GM19395 (cell line): ENCODE data around the gene PLXNB2.

Experiments used
- ATAC-seq: cut with Tn5 transposase; IDR thresholded peaks from one replicate; pipeline ENCODE4 v1.9.1; 2021; ENCODE audit warnings: mild to moderate bottlenecking, moderate library complexity; ENCODE audit not compliant: unreplicated experiment

PLXNB2 gene

DNA sequence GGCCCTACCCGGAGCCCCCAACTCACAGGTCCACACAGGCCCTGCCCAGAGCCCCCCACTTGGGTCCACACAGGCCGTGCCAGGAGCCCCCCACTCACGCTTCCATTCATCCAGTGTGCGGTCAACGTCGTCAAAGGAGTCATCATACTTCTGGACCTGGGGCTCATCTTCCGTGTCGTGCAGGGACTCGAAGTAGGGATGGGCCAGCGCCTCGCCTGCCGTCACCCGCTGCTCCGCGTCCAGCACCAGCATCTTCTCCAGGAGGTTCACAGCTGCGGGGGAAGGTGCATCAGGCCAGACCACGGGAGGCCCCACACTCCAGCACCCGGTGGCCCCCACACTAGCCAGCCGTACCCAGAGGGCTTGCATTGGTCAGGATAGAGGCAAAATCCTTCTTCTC, 52.3 kb downstream of the PLXNB2 start:
- no peak for ATAC-seq

DNA sequence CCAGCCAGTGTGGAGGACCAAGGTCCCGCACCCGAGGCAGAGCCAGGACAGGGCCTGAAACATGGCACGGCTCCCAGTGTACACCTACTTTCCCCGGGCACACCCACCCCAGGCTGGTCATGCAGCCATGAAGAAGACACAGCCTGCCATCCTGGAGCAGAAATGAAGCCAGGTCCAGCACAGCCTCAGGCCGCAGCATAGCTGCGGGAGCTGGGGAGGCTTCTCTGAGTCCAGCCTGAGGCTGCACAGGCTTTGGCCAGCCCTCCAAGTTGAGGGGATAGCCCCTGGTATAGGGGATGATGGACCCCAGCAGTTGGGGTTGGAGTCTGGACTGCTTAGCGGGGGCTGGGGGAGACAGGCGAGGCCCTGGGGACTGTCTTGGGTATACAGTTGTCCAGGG, 53.5 kb downstream of the PLXNB2 start:
- no peak for ATAC-seq

DNA sequence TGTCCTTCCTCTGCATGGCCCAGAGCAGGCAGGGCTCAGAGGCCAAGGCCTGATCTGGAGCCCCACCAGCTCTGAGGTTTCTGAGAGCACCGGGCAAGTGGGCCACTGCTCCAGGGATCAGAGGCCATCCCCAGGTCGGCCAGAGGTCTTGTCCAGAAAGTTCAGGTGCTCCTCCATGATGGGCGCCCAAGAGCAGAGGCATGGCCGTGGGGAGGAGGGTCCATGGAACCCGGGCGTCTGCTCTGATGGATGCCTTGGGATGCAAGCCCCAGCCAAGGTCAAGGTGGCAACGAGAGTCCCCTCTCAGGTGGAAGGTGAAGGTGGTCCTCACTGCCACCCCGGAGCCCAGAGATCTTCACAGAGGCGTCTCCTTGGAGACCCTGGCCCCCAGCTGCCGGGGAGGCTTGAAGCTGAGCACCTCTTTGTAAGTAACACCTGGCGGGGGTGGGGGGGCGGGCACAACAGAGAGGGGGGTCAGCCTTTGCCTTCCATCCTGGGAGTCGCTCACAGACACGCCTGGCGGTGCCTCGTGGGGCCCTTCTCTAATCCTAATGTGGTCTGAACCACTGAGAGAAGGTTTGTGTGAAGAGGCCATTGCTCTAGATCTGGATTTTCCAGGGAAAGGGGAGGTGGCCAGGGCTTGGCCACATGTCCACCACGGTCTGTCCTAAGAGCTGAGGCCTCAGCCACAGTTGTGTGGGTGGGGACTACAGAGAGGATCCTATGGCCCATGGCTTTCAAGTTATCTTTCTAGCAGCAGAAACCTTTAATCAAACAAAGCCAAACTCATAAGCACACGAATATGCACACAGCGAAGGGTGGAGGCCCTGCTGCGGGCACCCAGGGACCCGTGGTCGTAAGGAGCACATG, 54.2 kb downstream of the PLXNB2 start:
- ATAC-seq = no peak

DNA sequence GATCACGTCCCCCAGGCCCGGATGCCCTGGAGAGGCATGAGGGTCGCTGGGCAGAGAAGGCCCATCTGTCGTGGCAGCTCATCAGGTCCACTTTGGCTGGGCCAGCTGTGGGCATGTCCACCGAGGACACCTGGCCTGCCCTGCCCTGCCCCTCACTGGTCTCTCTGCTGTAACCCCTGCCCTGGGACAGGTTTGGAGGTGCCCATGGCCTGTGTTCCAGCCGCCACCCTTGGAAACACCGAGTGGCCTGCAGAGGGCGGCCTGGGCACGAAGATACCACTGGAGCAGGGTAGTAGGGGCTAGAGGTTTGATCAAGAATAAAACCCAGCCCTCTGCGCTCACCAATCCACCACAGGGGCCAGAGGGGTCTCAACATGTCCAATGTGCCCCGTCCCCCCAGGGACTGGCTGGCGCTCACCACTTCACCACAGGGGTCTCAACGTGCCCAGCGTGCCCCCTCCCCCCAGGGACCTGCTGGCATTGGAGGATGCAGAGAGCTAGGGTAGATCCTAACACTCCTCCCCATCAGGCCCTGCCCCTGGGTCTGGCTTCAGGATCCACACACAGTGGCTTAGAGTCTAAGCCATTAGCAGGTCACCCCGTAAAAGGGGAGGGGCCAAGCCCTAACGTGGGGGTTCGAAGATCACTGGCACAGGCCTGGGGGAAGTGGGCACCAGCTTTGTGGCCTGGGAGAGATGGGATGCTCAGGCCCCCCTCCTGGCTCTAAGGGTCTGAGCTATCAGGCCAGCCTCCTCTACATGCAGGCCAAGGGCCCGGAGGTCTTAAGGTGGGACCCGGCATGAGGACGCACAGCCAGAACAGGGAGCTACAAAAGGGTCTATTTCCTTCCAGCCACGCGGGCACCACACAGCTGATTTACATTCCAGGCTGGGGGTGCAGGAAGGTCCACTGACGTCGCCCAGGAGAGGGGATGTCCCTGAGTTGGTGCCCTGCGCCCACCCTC, 55.1 kb downstream of the PLXNB2 start:
- no peak for ATAC-seq

DNA sequence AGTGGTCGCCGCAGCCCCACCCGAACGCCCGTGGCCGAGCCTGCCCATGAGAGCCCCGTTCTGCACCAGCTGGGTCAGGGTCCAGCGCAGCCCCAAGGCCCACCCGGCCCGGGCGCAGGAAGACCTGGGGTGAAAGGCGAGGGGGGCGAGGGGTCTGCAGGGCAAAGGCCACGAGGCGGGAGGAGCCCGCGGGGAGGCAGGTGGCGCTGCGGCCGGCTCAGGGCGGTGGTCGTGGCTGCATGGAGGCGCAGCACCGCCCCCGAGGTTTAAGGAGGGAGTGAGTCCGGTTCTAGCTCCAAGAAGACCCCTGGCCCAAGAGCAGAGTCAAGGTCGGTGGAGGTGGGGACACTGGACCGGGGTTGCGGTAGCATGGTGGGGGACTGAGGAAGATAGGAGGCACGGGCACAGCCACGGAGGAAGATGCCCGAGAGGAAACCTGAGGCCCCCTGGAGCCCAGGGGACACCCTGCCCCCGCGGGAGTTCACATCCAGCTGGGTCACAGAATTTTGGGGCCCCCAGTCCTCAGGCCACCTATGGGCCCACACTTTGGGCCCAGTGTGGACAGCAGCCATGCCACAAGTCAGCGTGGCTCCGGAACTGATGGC, 55.9 kb downstream of the PLXNB2 start:
- no peak for ATAC-seq

DNA sequence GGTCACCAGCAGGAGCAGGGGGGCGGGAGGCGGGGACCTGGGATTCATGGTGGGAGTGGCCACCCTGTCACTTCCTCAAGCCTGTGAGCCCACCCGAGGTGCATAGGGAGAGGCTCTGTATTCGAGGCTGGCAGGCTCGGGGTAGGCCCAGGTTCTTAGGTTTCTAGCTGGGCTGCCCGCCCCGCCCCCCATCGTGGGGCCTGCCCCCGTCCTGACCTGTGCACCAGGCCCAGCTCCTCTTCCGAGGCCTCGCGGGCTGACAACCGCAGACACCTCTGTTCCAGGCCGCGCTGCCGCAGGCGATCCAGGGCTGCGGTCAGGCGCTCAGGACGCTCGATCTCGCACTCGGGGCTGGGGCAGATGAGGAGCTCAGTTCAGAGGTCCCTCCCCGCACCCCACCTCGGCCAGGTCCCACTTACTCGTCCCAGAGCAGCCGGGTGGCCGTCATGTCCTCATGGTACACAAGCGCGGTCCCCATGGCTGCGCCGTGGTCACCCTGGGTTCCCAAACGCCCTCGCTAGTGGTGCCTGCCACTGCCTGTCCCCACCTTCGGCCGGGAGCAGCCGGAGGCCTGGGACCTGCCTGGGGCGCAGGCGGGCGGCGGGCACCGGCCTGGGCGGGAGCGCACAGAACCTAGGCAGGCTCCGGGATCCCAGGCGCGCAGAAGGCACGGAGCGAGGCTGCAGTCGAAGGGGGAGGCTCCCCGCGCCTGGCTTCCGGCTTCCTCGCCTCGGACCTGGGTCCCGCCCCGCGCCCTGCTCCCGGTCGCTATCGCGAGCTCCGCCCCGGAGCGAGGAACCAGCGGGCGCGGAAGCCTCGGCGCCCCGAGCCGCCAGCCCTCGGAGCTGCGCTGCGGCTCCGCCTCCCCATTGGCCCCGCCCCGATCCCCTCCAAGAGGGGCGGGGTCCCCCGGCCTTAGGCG, 56.6 kb downstream of the PLXNB2 start, which contains the start of gene HDAC10:
HDAC10 (minus strand) TSS at position 711 of the 922 bp plus-strand sequence; CDS start at position 478, 233 bp downstream.
- peak; percentile 52 for ATAC-seq

DNA sequence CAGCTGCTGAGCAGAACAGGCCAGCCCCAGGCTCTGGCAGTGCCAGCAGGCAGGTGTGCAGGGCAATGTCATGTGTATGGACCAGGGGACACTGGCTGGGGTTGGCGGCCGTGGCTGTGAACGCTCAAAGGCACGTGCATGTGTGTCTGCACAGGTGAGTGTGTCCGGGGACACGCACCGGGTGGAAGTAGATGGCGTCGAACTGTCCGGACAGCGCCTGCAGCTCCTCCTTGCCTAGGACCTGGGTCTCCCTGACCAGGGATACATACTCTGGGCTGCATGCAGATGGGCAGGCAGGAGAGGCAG, 57.2 kb downstream of the PLXNB2 start:
- ATAC-seq = no peak

DNA sequence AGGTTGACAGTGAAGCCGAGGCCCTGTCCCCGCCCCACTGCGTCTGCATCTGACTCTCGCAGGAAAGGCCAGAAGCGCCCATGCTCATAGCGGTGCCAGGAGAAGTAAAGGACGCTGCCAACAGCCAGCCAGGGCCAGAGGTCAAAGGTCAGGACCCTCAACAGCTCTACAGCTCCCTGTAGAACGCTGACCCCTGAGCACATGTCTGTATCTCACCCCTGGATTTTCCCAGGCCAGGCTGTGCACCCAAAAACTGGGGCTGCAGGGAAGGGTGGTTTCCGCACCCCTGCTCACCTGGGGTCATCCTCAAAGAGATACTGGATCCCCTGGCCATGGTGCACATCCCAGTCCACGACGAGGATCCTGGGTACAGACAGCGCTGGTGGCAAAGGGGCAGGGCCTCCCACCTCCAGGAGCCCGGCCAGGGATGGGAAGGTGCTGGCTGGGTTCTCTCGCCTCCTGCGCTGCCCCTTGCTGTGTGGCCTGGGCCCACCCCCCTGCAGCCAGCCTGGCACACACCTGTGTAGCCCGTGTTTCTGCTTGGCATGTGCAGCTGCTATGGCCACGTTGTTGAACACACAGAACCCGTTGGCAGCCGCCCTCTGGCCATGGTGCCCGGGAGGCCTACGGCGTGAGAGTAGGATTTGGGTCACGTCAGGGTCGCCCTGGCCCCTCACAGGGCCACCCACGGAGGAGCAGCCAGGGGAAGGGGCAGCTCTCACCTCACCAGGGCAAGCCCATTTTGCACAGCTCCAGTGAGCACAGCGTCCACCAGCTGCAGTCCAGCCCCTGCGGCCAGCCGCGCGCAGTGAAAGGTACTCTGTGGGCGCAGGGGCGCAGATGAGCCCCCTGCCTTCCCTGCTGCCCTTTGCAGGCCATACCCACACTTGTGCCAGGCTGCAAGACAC, 57.9 kb downstream of the PLXNB2 start:
- ATAC-seq = no peak

DNA sequence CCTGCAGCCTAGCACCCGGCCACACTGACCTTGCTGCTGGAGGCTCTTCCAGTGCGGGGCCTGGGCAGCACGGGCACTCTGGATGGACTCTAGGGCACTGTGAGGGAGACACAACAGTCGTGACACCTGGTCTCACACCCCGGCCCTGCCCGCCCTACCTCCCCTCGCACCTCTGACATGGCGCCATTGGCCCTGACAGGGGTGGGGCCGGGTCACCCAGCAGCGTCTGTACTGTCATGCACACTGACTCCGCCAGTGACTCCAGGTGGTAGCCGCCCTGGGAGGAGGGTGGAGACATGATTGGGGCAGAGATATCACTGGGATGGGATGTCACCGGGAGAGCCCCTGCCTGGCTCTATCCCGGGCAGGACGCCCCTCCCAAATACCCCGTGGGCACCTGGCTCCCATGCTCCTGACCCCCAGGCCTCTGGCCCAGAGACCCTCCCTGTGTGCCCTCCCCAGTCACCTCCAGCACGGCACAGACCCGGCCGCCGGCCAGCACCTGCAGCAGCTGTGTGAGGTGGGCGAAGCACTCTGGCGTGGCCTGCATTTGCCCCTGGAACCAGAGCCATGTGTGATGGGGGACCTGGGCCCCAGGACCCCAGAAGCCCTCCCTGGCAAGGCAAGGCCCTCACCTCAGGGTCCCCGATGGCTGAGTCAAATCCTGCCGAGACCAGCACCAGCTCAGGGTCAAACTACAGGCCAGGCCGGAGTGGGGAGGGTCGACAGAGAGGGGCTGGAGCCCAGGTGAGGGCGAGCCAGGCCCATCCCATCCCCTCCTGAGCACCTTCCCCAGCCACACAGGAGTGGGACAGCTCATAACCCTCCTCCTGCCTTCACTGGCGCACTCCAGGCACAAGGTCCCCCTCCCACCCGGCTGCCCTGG, 59.0 kb downstream of the PLXNB2 start:
- no peak for ATAC-seq

DNA sequence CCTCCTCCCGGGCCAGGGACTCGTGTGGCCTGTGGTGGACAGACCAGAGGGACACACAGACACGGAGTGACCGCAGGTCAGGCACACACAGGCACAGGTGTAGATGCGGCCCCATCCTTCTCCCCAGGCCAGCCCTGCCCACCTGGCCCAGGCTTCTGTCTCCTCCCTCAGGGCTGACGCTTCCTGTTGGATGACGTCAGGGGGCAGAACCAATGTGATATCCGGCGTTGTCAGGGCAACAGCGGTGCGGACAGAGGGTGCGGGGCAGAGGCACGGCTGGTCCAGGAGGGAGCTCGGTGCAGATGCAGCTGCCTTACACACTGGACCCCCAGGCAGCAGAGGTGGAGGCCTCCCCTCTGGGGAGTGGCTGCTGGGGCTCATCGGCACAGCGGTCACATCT, 59.7 kb downstream of the PLXNB2 start:
- ATAC-seq = no peak

DNA sequence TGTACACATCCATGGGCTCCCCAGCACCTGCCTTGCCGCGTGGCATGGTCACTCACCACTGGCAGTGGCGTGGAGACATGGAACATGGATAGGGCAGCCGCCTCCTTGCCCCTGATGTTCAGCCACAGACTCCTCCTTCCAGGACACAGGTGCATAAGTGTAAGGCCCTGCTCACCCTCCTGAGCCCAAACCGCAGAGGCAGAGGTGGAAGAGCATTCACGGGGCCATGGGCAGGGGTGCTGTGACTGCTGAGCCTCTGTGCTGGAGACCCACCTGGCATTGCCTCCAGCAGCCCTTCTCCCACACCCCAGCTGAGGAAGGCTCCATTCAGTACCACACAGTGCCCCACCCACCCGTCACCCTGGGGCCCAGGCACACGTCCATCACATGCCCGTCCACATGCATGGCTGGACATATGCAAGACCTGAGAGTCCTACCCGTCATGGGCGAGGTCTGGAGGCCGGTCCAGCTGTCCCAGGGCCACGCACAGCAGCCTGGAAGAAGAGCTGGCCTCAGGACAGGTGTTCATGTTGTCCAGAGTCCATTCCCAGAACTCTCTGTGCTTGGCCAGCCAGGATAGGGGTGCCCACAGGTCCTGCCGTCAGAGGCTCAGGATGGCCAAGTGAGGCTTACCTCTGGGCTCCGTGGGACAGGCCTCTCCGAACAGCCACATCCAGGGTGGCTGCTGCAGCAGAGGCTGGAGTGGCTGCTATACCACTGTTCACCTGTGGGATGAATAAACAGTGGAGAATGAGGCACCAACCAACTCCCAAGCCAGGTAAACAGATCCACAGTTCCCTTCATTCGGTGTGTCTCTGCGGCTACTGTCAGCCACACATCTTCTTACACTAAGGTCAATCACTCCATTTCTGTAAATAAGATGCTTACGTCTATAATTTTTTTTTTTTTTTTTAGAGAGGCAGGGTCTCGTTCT, 60.9 kb downstream of the PLXNB2 start:
- ATAC-seq = no peak

DNA sequence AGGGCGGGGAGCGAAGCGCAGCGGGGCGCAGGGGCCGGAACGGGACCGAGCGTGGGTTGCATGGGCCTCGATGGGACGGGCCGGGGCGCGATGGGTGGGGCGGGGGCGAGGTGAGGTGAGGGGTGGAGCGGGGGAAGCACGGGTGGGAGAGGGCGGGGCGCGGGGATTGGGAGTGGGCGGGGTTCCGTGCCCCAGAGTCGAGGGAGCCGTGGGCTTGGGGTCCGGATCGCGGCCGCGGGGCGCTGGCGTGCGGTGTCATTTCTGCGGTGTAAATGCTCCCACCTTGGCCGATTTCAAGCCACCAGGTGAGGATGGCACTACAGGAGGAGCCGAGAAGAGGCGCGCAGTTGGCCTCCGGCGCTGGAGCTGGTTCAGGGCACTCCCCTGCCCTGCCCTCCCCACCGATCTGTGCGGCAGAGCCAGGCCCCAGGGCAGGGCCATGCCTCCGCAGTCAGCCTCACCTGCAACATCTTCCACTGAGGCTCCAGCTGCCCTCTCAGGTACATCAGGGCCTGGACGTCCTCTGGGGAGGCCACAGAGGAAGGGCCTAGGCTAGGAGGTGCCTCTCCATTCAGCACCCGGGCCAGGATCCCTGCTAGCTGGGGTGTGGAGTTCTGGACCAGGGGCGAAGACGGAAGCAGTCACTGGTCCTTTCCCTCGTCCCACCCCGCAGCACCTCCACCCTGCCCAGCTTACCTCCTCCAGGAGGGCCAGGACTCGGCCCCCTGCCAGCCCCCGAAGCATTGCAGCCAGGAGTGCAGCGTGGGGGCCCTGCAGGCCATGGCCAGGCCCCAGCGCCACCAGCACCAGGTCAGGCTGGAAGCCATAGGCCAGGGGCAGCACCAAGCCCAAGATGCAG, 62.0 kb downstream of the PLXNB2 start:
- no peak for ATAC-seq

DNA sequence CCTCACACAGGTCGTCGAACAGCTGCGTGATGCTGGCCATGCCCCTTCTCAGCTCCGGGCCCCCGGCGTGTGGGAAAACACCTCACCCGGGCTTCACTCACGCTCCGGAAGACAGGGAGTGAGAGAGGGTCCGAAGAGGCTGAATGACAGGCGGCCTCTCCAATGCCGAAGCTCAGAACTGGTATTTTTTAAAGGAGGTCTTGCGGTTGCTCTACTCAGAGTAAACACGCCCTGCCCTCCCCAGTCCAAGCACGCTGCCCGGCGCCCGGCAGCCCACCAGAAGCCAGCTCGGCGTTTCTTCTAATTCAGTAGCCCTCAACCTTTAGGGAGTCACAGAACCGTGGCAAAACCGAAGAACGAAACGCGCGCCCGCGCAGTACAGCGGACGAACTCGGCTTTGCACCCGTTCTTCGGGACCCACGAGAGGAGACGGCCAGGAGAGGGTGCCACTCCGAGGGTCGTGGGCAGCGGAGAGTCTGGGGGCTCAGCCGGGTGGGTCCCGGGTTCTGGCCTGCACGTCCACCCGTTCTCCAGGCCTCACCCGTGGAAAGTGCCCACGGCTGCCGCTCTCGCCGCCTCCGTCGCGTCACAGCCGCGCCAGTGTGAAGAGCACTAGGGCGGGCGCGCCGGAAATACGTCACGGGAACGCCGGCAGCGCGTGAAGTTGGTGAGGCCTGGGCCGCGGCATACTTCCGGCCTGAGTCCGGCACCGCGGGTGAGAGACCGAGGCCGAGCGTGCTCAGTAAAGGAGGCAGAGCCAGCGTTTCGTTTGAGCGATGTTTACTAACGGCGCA, 62.8 kb downstream of the PLXNB2 start, which contains the start of gene TUBGCP6:
TUBGCP6 (minus strand) TSS at position 604 of the 794 bp plus-strand sequence; CDS start at position 40, 564 bp downstream.
- ATAC-seq = peak; percentile 68

DNA sequence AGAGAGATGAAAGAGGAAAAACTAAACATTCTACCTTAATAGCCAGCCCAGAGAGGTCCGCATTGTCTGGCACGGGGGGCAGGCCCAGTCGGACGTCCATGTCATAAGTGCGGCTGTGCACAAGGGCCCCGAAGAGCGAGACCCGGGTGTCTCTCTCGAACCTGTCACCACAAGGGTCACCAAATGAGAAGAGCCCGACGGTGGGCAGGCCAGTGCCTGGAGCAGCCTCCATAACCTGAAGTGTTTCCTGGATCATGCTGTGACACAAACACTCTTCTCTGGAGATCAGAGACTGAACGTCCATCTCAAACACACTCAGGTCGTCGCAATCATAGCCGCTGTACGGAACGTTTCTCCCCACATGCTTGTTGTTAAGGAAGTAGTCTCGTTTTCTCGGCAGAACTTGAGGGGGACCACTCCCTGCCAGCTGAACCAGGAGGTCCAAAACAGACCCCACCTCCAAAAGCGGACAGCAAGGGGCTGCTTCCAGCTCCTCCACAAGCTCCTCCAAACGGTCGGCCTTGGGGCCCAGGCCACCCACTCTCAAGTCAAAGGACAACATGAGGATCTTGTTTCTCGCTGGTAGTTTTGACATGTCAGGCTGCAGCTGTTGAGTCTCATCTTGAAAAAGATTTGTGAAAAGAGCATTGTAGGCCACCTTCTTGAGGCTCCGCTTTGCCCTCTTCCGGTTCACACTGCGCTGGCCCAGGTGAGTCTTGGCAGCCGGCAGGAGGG, 63.6 kb downstream of the PLXNB2 start:
- no peak for ATAC-seq
